ENCODE results near the gene CDK9. TPM values are rescaled to one million over a fixed set of nuclear protein-coding genes. Genes with fewer than 3 reads are reported as not detected.
A peak's percentile ranks its signal among the peaks of the same experiment; 100 is the strongest.

The CDK9 gene
- total and polyA plus RNA-seq, 10 of the 15 experiments (the other 5 are each of a cell fraction or from before 2014, with no cell fraction given): 7.3 to 92.6 (median 51.6) TPM

DNA sequence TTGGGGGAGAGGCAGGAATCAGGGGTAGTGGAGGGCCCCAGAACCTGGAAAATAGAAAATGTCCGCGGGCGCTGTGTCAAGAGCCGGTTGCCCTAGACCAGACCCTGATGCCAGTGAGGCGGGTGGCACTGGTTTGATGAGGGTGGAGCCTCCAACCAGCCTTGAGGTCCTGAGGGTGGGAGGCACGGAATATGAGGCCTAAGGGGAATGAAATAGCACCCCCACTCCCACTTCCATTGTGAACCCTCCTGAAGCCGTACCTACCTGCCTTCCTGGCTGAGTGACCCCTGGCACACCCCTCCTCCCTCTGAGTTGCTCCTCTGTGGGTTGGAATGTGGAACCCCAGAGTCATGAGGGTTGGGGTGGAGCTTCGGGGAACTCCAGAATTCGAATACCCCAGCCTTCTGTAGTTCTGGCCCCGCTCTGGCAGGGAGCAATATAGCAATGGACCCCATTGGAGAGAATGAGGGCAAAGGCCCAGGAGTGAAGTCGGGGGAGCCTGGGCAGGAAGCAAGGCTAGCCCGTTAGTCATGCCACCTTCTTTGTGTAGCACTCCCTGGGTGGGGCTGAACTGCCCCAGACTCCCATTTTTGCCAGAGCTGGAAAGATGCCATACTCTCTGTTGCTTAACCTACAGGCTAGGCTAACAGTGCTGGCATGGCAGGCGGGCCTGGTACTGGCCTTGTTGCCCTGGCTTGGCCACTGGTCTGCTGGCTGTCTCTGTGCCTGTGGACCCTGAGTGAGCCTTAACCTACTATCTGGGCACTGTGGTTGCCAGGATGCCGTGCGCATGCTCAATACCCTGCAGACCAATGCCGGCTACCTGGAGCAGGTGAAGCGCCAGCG, 17.9 kb downstream of the CDK9 start:
- H3K9ac ChIP-seq (ENCODE audit: control insufficient read depth, insufficient read depth, low read length): peak overlapping the region; percentile 99
- peaks cover 20% of the 10 kb centered on the region for H3K79me2 ChIP-seq (ENCODE audit: control insufficient read depth, insufficient read depth, low read length)
- POLR2A ChIA-PET: interaction anchor here (0.6 to 1.3 kb wide), 7 partner anchors 18 to 103 kb away, joined by 3 to 4 read pairs (median 3); partner anchors contain the start of genes CDK9 and SH2D3C
- in situ Hi-C loops (cut with MboI) (no loop called here), intact Hi-C loops (cut with micrococcal nuclease; ENCODE audit: unreplicated experiment) (loop anchor here (5.0 kb wide), 1 partner anchor 114 kb away; the partner anchor contains the start of gene ST6GALNAC4)
- peaks cover 0 to 7% of the 10 kb centered on the region in 2 experiments; a peak in 3 of 4 replicates for H3K36me3 ChIP-seq (ENCODE audit: control insufficient read depth in 2 of 2, insufficient read depth in 2 of 2, low read length in 1 of 2)
- H3K4me3 ChIP-seq: peak overlapping the region; percentile 85
- BruUV-seq (replicated peaks): TSS peak; percentile 70
- ATAC-seq (peak; percentile 44), DNase-seq (ENCODE audit: low read depth, low spot score) (no peak), FAIRE-seq (no peak)
- no peaks in the 10 kb centered on the region for H4K20me1 ChIP-seq (ENCODE audit: control insufficient read depth, insufficient read depth)
- 25% methylated on average over 18 of the region's 18 CpGs for WGBS (ENCODE audit: insufficient coverage, insufficient replicate concordance, low lambda C conversion rate, missing lambda C conversion rate)
- H2AFZ ChIP-seq (ENCODE audit: control insufficient read depth, low read depth, low read length): peak overlapping the region; percentile 83
- CTCF ChIA-PET: interaction anchor here (0.9 to 1.3 kb wide), 3 partner anchors 18 to 118 kb away, joined by 3 read pairs; partner anchors contain the start of gene CDK9
- H3K27ac ChIP-seq (ENCODE audit: control insufficient read depth, insufficient read depth): peak overlapping the region; percentile 97
- RAD21 ChIA-PET (ENCODE audit: unreplicated experiment): interaction anchor here (1.3 to 1.8 kb wide), 3 partner anchors 69 to 117 kb away, joined by 3 to 10 read pairs (median 4); partner anchors contain the start of genes ST6GALNAC4 and TOR2A
- H3K4me2 ChIP-seq (ENCODE audit: control insufficient read depth, insufficient read depth): peak overlapping the region; percentile 100
- H3K27me3 ChIP-seq (replicated peaks in 1 of 2; ENCODE audit: control insufficient read depth in 2 of 2, insufficient read depth in 2 of 2, low read length in 1 of 2): no peaks in the 10 kb centered on the region
- SMC1A ChIA-PET (ENCODE audit: uncharacterized antibody, unreplicated experiment): interaction anchor here (0.6 to 1.8 kb wide), 2 partner anchors 11 to 112 kb away, joined by 3 read pairs; no protein-coding TSS in a partner anchor
- H3K4me1 ChIP-seq (ENCODE audit: control insufficient read depth, insufficient read depth, low read length): peaks cover 16% of the 10 kb centered on the region
- H3K9me3 ChIP-seq (replicated peaks; ENCODE audit: control insufficient read depth, insufficient read depth, low read length): no peaks in the 10 kb centered on the region
- TF ChIP-seq POLR2A (IDR thresholded peaks at IDR 0.05; ENCODE audit: low read depth, low read length) (peak; percentile 37; the same call in 1 of the 2 replicates), NRF1 (conservative IDR thresholded peaks at IDR 0.05; ENCODE audit: low read depth, low read length) (no peak), YY1 (IDR thresholded peaks at IDR 0.05; ENCODE audit: low read depth, low read length) (0 out of 2 replicates have a peak, but pooled peaks have one; percentile 33), POLR2AphosphoS5 (IDR thresholded peaks at IDR 0.05; ENCODE audit: low read length) (peak; percentile 53; the same call in 1 of the 2 replicates), NFYB (IDR thresholded peaks at IDR 0.05; ENCODE audit: insufficient read depth, low read depth, low read length) (no peak), IKZF1 (conservative IDR thresholded peaks at IDR 0.05) (0 out of 2 replicates have a peak, but pooled peaks have one; percentile 4), KLF5 (IDR thresholded peaks at IDR 0.05; ENCODE audit: partially characterized antibody) (no peak), POU2F2 (IDR thresholded peaks at IDR 0.05; ENCODE audit: borderline replicate concordance, low read depth, low read length) (0 out of 3 replicates have a peak, but pooled peaks have one; percentile 16), STAT3 (IDR thresholded peaks at IDR 0.05; ENCODE audit: low read depth, low read length) (no peak), FOS (IDR thresholded peaks at IDR 0.05; ENCODE audit: borderline replicate concordance, extremely low read depth, insufficient read length) (no peak), YBX1 (IDR thresholded peaks at IDR 0.05) (no peak), BMI1 (IDR thresholded peaks at IDR 0.05; ENCODE audit: borderline replicate concordance) (no peak)
- TF ChIP-seq, protein P1, sequence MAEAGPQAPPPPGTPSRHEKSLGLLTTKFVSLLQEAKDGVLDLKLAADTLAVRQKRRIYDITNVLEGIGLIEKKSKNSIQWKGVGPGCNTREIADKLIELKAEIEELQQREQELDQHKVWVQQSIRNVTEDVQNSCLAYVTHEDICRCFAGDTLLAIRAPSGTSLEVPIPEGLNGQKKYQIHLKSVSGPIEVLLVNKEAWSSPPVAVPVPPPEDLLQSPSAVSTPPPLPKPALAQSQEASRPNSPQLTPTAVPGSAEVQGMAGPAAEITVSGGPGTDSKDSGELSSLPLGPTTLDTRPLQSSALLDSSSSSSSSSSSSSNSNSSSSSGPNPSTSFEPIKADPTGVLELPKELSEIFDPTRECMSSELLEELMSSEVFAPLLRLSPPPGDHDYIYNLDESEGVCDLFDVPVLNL (IDR thresholded peaks at IDR 0.05; ENCODE audit: low read depth, low read length): no peak
- TF ChIP-seq, protein P2, sequence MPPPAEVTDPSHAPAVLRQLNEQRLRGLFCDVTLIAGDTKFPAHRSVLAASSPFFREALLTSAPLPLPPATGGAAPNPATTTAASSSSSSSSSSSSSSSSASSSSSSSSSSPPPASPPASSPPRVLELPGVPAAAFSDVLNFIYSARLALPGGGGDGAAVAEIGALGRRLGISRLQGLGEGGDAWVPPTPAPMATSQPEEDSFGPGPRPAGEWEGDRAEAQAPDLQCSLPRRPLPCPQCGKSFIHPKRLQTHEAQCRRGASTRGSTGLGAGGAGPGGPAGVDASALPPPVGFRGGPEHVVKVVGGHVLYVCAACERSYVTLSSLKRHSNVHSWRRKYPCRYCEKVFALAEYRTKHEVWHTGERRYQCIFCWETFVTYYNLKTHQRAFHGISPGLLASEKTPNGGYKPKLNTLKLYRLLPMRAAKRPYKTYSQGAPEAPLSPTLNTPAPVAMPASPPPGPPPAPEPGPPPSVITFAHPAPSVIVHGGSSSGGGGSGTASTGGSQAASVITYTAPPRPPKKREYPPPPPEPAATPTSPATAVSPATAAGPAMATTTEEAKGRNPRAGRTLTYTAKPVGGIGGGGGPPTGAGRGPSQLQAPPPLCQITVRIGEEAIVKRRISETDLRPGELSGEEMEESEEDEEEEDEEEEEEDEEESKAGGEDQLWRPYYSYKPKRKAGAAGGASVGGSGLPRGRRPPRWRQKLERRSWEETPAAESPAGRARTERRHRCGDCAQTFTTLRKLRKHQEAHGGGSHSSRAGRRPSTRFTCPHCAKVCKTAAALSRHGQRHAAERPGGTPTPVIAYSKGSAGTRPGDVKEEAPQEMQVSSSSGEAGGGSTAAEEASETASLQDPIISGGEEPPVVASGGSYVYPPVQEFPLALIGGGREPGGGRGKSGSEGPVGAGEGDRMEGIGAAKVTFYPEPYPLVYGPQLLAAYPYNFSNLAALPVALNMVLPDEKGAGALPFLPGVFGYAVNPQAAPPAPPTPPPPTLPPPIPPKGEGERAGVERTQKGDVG (CRISPR knock-in tag; IDR thresholded peaks at IDR 0.05): no peak
- TF ChIP-seq, protein P3, sequence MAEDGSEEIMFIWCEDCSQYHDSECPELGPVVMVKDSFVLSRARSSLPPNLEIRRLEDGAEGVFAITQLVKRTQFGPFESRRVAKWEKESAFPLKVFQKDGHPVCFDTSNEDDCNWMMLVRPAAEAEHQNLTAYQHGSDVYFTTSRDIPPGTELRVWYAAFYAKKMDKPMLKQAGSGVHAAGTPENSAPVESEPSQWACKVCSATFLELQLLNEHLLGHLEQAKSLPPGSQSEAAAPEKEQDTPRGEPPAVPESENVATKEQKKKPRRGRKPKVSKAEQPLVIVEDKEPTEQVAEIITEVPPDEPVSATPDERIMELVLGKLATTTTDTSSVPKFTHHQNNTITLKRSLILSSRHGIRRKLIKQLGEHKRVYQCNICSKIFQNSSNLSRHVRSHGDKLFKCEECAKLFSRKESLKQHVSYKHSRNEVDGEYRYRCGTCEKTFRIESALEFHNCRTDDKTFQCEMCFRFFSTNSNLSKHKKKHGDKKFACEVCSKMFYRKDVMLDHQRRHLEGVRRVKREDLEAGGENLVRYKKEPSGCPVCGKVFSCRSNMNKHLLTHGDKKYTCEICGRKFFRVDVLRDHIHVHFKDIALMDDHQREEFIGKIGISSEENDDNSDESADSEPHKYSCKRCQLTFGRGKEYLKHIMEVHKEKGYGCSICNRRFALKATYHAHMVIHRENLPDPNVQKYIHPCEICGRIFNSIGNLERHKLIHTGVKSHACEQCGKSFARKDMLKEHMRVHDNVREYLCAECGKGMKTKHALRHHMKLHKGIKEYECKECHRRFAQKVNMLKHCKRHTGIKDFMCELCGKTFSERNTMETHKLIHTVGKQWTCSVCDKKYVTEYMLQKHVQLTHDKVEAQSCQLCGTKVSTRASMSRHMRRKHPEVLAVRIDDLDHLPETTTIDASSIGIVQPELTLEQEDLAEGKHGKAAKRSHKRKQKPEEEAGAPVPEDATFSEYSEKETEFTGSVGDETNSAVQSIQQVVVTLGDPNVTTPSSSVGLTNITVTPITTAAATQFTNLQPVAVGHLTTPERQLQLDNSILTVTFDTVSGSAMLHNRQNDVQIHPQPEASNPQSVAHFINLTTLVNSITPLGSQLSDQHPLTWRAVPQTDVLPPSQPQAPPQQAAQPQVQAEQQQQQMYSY (CRISPR knock-in tag; IDR thresholded peaks at IDR 0.05): no peak
